Measurements from ENCODE around the gene PIP4K2C.
"Not testable (repeated sequence)": the region's sequence is repeated elsewhere in the genome, so short reads cannot be mapped to it uniquely, and the experiment has no call there.

The PIP4K2C gene

DNA sequence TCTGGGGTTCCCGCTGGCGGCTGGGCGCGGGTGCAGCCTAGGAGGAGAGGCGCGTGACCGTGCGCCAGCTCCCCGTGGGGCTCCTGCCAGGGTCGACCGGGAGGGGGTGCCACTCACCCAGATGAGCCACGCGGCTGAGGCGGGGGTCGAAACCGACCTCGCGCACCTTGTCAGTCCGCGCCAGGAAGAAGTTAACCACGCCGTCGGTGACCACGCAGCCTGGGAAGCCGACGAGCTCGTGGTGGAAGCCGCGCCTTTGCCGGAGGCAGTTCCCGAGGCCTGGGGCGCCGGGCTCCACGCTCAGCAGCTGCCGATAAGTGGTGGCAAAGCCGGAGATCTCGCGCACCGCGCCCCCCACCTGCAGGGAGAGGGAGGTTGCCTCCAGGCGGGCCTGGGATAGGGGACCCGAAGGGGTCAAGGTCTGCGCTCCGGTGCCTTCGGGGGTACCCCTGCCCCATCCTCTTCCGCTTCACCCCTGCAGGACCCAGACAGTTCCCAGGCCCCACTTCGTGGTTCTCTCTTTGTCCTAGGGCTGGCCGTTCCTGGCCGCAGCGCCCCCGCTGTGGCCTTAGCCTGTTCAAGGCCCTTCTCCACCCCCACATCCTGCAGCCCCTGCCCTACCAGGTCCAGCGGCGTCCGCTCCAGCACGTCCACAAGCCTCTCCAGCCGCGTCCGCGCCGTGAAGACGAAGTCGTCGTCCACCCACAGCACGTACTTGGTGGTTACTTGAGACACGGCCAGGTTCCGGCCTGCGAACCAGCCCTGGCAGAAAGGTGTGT, 36.7 kb downstream of the PIP4K2C start:
- no peaks in the 10 kb centered on the region for H3K9me3 ChIP-seq (ENCODE audit: control insufficient read depth, insufficient read depth, low read length)
- H3K9ac ChIP-seq (ENCODE audit: low read depth, low read length) = no peak overlapping the region
- peak overlapping the region; percentile 39 for H3K4me3 ChIP-seq (ENCODE audit: low read depth, low read length)
- no peaks in the 10 kb centered on the region for H3K36me3 ChIP-seq (ENCODE audit: control insufficient read depth, insufficient read depth, low read length)
- H3K27me3 ChIP-seq (ENCODE audit: control insufficient read depth, insufficient read depth, low read length) = peaks cover 98% of the 10 kb centered on the region
- peaks cover 4% of the 10 kb centered on the region for H3K4me1 ChIP-seq (ENCODE audit: control insufficient read depth, insufficient read depth, low read length)

DNA sequence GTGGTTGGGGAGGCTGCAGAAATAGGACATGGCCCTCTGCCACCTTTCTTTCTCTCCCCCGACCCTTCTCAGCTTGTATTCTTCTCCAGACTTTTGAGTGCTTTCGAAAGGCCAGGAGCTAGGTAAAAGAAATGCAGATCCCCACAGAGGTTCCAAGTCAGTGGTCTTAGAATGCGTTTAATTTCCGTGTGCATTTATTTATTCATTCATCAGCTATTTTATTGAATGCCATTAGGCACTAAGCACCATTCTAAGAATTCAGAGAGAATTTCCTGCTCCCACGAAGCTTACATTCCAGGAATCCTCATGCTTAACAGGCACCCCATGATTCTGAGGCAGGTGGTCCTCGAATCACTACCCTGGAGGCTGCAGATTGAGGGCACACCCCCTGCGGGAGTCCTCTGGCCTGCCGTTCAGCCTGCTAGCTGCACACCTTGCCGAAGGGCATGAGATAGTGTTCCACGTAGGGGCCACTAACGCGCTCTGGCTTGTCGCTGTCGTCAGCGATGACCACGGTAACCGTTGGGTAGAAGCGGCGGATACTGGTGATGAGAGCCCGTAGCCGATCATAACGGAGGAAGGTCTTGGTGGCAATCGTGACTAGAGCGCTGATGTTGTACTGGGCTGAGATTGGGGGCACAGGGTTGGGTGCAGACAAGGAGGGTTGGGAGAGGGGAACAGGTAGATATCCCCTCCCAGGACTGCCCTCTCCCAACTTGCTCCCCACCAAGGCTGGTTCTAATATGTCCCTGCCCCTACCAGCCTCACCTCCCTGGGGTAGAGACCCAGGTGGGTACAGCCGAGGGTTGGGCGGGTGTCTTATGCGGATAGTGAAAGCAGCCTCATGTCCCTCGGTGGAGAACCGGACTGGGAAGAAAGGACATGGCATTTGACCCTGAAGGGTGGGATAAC, 37.5 kb downstream of the PIP4K2C start:
- Histone ChIP-seq H3K4me3 (ENCODE audit: low read depth, low read length) (peak overlapping the region; percentile 39), H3K27me3 (ENCODE audit: control insufficient read depth, insufficient read depth, low read length) (peaks cover 93% of the 10 kb centered on the region), H3K9me3 (ENCODE audit: control insufficient read depth, insufficient read depth, low read length) (no peaks in the 10 kb centered on the region), H3K4me1 (ENCODE audit: control insufficient read depth, insufficient read depth, low read length) (peaks cover 4% of the 10 kb centered on the region), H3K36me3 (ENCODE audit: control insufficient read depth, insufficient read depth, low read length) (no peaks in the 10 kb centered on the region), H3K9ac (ENCODE audit: low read depth, low read length) (no peak overlapping the region)

DNA sequence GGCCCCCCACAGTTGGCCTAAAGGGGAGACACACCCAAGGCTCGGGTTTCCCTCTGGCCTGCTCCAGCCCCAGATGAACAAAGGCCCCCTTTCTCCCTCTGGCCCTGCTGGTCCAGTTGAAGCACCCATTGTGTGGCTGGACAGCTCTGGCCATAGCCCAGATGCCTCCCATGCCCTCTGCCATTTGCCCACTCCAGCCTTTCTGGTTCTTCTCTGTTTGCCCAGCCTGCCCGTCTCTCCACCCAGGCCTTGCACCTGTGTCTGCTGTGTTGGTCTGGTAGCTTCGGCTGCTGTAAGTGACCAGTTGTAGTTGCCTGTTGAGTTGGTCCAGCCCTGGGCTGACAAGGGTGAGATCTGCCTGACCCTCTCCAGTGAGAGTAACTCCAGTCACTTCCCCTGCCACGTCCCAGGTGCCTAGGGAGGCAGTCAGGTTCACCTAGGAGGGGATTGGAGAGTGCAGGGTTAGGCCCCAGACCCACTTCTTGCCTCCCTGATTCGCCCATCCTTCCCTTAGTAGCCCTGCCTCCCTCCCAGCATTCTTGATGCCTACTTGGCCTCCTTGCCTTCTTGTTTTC, 39.0 kb downstream of the PIP4K2C start:
- H3K36me3 ChIP-seq (ENCODE audit: control insufficient read depth, insufficient read depth, low read length) = no peaks in the 10 kb centered on the region
- H3K9ac ChIP-seq (ENCODE audit: low read depth, low read length) = no peak overlapping the region
- H3K9me3 ChIP-seq (ENCODE audit: control insufficient read depth, insufficient read depth, low read length) = no peaks in the 10 kb centered on the region
- H3K4me3 ChIP-seq (ENCODE audit: low read depth, low read length) = peak overlapping the region; percentile 22
- H3K27me3 ChIP-seq (ENCODE audit: control insufficient read depth, insufficient read depth, low read length) = peaks cover 85% of the 10 kb centered on the region
- peaks cover 4% of the 10 kb centered on the region for H3K4me1 ChIP-seq (ENCODE audit: control insufficient read depth, insufficient read depth, low read length)

DNA sequence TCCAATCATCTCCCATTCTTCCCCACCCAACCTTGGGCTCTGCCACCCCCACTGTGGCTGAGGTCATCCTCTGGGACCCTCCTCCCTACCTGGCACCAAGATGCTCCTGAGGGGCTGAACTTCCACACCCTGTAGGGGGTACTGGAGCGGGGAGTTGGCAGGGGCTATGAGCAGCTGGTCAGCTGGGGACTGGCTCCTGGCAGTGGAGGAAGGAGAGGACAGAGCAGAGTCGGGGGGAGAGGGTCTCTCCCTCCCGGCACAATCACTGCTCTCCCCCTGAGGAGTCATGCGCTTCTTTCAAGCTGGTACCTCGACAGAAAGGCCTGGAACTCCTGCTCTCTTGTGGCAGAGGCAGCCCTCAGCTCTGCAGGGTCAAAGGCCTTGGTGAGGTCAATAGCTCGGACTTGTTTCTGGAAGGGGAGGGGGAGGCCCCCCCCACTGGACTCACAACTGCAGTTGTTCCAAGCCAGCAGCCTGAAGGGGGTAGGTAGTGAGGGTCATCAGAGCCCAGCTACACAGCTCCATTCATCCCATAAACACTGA, 40.0 kb downstream of the PIP4K2C start:
- H3K4me3 ChIP-seq (ENCODE audit: low read depth, low read length) = peak overlapping the region; percentile 58
- no peak overlapping the region for H3K9ac ChIP-seq (ENCODE audit: low read depth, low read length)
- H3K4me1 ChIP-seq (ENCODE audit: control insufficient read depth, insufficient read depth, low read length) = peaks cover 4% of the 10 kb centered on the region
- no peaks in the 10 kb centered on the region for H3K9me3 ChIP-seq (ENCODE audit: control insufficient read depth, insufficient read depth, low read length)
- no peaks in the 10 kb centered on the region for H3K36me3 ChIP-seq (ENCODE audit: control insufficient read depth, insufficient read depth, low read length)
- H3K27me3 ChIP-seq (ENCODE audit: control insufficient read depth, insufficient read depth, low read length) = peaks cover 82% of the 10 kb centered on the region

DNA sequence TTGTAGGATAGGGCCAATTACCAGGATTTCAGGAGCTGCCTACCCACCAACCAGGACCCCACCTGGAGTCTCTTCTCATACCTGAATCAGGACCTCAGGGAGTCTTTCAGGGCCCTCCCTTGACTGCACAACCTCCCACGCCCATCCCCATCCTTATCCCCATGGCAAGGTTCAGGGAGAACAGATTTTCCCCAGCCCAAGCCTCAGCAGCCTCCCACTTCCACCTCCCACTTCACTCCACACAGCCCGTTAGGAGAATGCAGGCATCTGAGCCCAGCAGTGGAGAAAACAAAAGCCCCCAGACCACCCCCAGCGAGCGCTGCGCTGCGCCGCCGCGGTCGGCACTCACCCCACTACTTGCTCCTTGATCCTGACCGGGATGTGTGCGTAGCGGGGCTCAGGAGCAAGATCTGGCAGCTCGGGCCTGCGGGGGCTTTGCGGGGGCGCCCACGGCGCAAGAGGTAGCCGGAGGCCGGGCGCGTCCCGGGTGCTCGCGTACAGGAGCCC, 40.6 kb downstream of the PIP4K2C start:
- peak overlapping the region; percentile 58 for H3K4me3 ChIP-seq (ENCODE audit: low read depth, low read length)
- peaks cover 77% of the 10 kb centered on the region for H3K27me3 ChIP-seq (ENCODE audit: control insufficient read depth, insufficient read depth, low read length)
- no peaks in the 10 kb centered on the region for H3K9me3 ChIP-seq (ENCODE audit: control insufficient read depth, insufficient read depth, low read length)
- no peak overlapping the region for H3K9ac ChIP-seq (ENCODE audit: low read depth, low read length)
- H3K36me3 ChIP-seq (ENCODE audit: control insufficient read depth, insufficient read depth, low read length) = no peaks in the 10 kb centered on the region
- peaks cover 4% of the 10 kb centered on the region for H3K4me1 ChIP-seq (ENCODE audit: control insufficient read depth, insufficient read depth, low read length)

DNA sequence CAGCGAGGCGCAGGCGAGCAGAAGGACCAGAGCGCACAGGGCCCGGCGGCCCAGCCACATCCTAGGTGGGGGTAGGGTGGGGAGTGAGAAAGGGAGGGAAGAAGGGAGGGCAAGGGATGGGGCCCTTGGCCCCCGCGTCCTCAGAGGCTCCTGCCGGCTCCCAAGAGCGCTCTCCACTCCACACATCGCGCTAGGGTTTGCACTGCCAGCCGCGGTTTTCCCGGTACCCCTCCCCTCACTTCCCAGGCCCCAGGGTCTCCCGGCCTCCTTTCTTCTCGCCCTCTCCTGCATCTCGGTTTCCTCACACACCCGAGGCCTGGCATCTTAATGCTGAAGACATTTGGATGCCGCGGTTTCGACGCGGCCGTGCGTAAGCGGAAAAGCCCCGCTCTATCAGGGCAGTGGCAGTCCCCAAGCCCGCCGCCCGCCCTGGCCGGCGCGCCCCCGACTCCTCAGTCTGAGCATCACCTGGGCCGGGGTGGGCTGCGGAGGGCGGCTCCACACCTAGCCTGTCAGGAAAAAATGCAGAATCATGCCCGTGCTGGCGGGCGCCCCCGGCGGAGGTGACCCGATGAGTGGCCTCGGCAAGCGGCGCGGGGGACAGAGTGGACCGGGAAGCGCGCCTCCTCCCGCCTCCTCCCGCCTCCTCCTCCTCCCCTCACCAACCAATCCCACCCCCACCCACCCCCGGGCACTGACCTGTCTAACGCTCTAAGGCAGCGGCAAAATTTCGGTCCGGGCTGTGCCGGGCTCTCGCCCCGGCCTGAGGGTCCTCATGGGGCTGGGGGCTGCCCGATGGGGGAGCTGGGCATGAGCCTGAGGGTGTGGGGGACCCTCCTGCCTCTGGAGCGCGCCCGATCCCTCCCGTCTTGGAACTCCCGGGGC, 41.3 kb downstream of the PIP4K2C start:
- Histone ChIP-seq H3K36me3 (ENCODE audit: control insufficient read depth, insufficient read depth, low read length) (no peaks in the 10 kb centered on the region), H3K9ac (ENCODE audit: low read depth, low read length) (no peak overlapping the region), H3K9me3 (ENCODE audit: control insufficient read depth, insufficient read depth, low read length) (no peaks in the 10 kb centered on the region), H3K27me3 (ENCODE audit: control insufficient read depth, insufficient read depth, low read length) (peaks cover 70% of the 10 kb centered on the region), H3K4me3 (ENCODE audit: low read depth, low read length) (peak overlapping the region; percentile 58), H3K4me1 (ENCODE audit: control insufficient read depth, insufficient read depth, low read length) (peaks cover 4% of the 10 kb centered on the region)

DNA sequence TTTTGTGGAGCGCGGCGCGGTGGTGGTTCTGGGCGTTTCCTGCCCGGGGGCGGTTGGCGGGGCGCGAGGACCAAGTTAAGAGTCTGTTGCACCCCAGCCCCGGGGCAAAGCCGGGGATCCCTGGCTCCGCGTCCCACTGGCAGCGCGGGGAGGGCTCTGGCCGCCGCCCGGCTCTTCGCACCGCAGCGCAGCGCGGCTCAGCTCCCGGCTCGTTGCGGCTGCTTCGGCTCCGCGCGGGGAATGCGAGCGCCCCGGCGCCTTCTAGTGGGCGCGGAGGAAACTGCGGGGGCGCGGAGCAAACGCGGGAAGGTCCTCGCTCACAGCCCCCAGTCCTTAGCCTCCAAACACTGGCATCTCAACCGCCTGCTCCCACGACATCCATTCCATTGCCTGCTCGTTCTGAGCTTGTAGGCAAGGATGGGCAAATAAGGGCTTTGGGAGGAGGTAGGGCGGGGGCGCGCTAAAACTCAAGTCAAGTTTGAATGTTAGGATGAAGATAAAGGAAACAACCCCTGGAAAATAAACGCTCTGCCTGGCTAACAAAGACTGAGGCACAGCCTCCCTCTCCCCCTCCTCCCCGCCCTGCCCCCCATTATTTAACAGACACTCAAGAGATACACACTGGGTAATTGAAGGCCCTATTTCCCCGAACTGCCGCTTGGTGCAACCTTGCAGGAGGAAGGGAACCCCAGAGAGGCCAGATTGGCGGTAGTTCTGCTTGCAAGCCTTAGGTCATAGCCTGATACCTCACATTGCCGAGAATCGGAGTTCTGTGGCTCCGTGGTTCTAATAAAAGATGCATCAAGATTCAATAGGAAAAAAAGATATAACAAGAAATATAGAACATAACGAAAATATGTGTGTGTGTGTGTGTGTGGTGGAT, 42.2 kb downstream of the PIP4K2C start, which contains the start of gene B4GALNT1:
B4GALNT1 (minus strand) TSS at position 244 of the 883 bp plus-strand sequence. CDS start 1,069 bp downstream, outside the sequence.
- Histone ChIP-seq H3K9ac (ENCODE audit: low read depth, low read length) (no peak within 1 kb of the TSS), H3K27me3 (ENCODE audit: control insufficient read depth, insufficient read depth, low read length) (peaks cover 61% of the 10 kb centered on the region), H3K4me3 (ENCODE audit: low read depth, low read length) (peak within 1 kb of the TSS; percentile 58), H3K9me3 (ENCODE audit: control insufficient read depth, insufficient read depth, low read length) (no peaks in the 10 kb centered on the region), H3K4me1 (ENCODE audit: control insufficient read depth, insufficient read depth, low read length) (peaks cover 8% of the 10 kb centered on the region), H3K36me3 (ENCODE audit: control insufficient read depth, insufficient read depth, low read length) (no peaks in the 10 kb centered on the region)

DNA sequence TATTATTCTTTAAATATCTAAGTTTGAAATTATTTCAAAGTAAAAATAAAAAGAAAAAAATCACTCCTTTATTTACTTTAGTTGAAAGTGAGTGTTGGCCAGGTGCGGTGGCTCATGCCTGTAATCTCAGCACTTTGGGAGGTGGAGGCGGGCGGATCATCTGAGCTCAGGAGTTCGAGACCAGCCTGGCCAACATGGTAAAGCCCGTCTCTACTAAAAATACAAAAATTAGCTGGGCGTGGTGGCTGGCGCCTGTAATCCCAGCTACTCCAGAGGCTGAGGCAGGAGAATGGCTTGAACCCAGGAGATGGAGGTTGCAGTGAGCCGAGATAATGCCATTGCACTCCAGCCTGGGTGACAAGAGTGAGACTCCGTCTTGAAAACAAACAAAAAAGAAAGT, 45.7 kb downstream of the PIP4K2C start:
- H3K4me3 ChIP-seq (ENCODE audit: low read depth, low read length); H3K36me3 ChIP-seq (ENCODE audit: control insufficient read depth, insufficient read depth, low read length); H3K4me1 ChIP-seq (ENCODE audit: control insufficient read depth, insufficient read depth, low read length); H3K9ac ChIP-seq (ENCODE audit: low read depth, low read length); H3K9me3 ChIP-seq (ENCODE audit: control insufficient read depth, insufficient read depth, low read length): not testable (repeated sequence)
- H3K27me3 ChIP-seq (ENCODE audit: control insufficient read depth, insufficient read depth, low read length) = peaks cover 26% of the 10 kb centered on the region

DNA sequence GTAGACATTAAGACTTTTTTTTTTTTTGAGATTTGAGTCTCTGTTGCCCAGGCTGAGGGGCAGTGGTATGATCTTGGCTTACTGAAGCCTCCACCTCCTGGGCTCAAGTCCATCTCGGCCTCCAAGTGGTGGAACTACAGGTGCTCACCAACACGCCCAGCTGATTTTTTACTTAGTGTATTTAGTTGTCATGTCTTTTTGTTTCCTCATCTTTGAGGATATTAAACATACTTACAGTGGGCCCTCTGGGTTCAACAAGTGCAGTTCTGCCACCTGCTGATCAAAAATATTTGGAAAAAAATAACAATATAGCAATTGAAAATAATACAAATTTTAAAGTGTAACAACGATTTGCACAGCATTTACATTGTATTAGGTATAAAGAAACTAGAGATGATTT, 46.4 kb downstream of the PIP4K2C start:
- Histone ChIP-seq H3K27me3 (ENCODE audit: control insufficient read depth, insufficient read depth, low read length) (peaks cover 20% of the 10 kb centered on the region), H3K9me3 (ENCODE audit: control insufficient read depth, insufficient read depth, low read length) (no peaks in the 10 kb centered on the region), H3K4me1 (ENCODE audit: control insufficient read depth, insufficient read depth, low read length) (peaks cover 5% of the 10 kb centered on the region), H3K36me3 (ENCODE audit: control insufficient read depth, insufficient read depth, low read length) (no peaks in the 10 kb centered on the region), H3K4me3 (ENCODE audit: low read depth, low read length) (no peak overlapping the region), H3K9ac (ENCODE audit: low read depth, low read length) (no peak overlapping the region)

DNA sequence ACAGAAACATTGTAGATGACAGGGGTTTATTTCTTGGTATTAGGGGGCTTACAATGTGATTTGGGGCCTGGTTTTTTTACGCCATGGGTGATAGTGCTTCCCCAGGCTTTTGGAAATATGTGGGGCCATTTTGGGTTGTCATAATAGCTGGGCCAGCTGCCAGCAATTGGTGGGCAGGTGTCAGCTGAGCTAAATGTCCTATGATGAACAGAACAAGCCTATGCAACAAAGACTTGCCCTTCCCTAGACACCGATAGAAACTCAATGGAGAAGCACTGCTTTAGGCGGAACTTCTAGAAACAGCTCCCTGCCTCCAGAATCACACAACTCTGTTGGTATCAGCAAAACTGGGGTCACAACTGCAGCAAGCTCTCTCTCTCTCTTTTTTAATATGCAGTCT, 47.1 kb downstream of the PIP4K2C start:
- Histone ChIP-seq H3K4me3 (ENCODE audit: low read depth, low read length) (no peak overlapping the region), H3K9me3 (ENCODE audit: control insufficient read depth, insufficient read depth, low read length) (no peaks in the 10 kb centered on the region), H3K9ac (ENCODE audit: low read depth, low read length) (no peak overlapping the region), H3K27me3 (ENCODE audit: control insufficient read depth, insufficient read depth, low read length) (peaks cover 19% of the 10 kb centered on the region), H3K36me3 (ENCODE audit: control insufficient read depth, insufficient read depth, low read length) (no peaks in the 10 kb centered on the region), H3K4me1 (ENCODE audit: control insufficient read depth, insufficient read depth, low read length) (peaks cover 5% of the 10 kb centered on the region)
